Measurements from ENCODE around the gene PELO.

PELO gene

GRCh38 chr5:52789851-52790250 lies 2.1 kb downstream of the PELO start:
- Histone ChIP-seq H3K4me3 (ENCODE audit: insufficient read depth, low read length, poor library complexity, severe bottlenecking) (no peak overlapping the region), H3K4me2 (ENCODE audit: low read depth, low read length, poor library complexity, severe bottlenecking) (no peak overlapping the region), H3K9ac (ENCODE audit: low read length) (no peak overlapping the region), H3K79me2 (ENCODE audit: insufficient read depth, low read length) (no peaks in the 10 kb centered on the region), H4K20me1 (ENCODE audit: low read depth, low read length) (no peaks in the 10 kb centered on the region), H3K9me2 (replicated peaks; ENCODE audit: insufficient read depth, low read length) (no peaks in the 10 kb centered on the region), H3K9me3 (ENCODE audit: insufficient read depth, low read length) (no peaks in the 10 kb centered on the region), H3K36me3 (ENCODE audit: low read length) (no peaks in the 10 kb centered on the region), H3K27ac (ENCODE audit: low read depth, low read length) (no peak overlapping the region), H3F3A (ENCODE audit: insufficient read depth) (no peaks in the 10 kb centered on the region), H2AFZ (ENCODE audit: low read depth, low read length, severe bottlenecking) (no peak overlapping the region), H3K27me3 (ENCODE audit: low read length) (no peaks in the 10 kb centered on the region)
- TF ChIP-seq, protein P1, sequence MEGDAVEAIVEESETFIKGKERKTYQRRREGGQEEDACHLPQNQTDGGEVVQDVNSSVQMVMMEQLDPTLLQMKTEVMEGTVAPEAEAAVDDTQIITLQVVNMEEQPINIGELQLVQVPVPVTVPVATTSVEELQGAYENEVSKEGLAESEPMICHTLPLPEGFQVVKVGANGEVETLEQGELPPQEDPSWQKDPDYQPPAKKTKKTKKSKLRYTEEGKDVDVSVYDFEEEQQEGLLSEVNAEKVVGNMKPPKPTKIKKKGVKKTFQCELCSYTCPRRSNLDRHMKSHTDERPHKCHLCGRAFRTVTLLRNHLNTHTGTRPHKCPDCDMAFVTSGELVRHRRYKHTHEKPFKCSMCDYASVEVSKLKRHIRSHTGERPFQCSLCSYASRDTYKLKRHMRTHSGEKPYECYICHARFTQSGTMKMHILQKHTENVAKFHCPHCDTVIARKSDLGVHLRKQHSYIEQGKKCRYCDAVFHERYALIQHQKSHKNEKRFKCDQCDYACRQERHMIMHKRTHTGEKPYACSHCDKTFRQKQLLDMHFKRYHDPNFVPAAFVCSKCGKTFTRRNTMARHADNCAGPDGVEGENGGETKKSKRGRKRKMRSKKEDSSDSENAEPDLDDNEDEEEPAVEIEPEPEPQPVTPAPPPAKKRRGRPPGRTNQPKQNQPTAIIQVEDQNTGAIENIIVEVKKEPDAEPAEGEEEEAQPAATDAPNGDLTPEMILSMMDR (IDR thresholded peaks at IDR 0.05; ENCODE audit: insufficient read depth, low read length, poor library complexity, severe bottlenecking) = no peak
- TF ChIP-seq EZH2phosphoT487 (conservative IDR thresholded peaks at IDR 0.05; ENCODE audit: low read length) = no peak

DNA sequence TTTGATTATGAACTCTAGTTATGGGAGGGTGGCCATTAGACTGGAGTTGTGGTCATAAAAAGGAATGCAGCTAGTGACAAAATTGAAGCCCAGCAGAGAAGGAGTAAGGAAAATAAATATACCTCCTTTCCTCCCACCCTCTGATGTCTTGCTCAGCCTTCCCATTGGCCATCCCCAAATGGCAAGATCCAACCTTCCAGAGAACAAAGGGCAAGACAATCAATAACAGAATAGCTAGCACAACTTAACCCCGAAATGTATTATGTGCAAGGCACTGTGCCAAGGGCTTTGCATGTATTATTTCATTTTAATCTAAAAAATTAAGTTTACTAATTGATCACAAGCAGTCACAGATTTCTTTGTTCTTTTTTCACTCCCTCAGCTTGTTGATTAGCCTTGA lies 3.6 kb downstream of the PELO start:
- no peak for TF ChIP-seq EZH2phosphoT487 (conservative IDR thresholded peaks at IDR 0.05; ENCODE audit: low read length)
- TF ChIP-seq, protein P1 (IDR thresholded peaks at IDR 0.05; ENCODE audit: insufficient read depth, low read length, poor library complexity, severe bottlenecking) = no peak
- H3K4me3 ChIP-seq (ENCODE audit: insufficient read depth, low read length, poor library complexity, severe bottlenecking) = no peak overlapping the region
- H3K27ac ChIP-seq (ENCODE audit: low read depth, low read length) = no peak overlapping the region
- H3K9me2 ChIP-seq (replicated peaks; ENCODE audit: insufficient read depth, low read length) = no peaks in the 10 kb centered on the region
- no peak overlapping the region for H3K9ac ChIP-seq (ENCODE audit: low read length)
- H3K79me2 ChIP-seq (ENCODE audit: insufficient read depth, low read length) = no peaks in the 10 kb centered on the region
- H3K27me3 ChIP-seq (ENCODE audit: low read length) = no peaks in the 10 kb centered on the region
- H3K36me3 ChIP-seq (ENCODE audit: low read length) = no peaks in the 10 kb centered on the region
- H3F3A ChIP-seq (ENCODE audit: insufficient read depth) = no peaks in the 10 kb centered on the region
- no peak overlapping the region for H2AFZ ChIP-seq (ENCODE audit: low read depth, low read length, severe bottlenecking)
- no peaks in the 10 kb centered on the region for H4K20me1 ChIP-seq (ENCODE audit: low read depth, low read length)
- H3K9me3 ChIP-seq (ENCODE audit: insufficient read depth, low read length) = no peaks in the 10 kb centered on the region
- no peak overlapping the region for H3K4me2 ChIP-seq (ENCODE audit: low read depth, low read length, poor library complexity, severe bottlenecking)

- Histone ChIP-seq H3K9me3 (ENCODE audit: insufficient read depth, low read length) (no peaks in the 10 kb centered on the region), H3K79me2 (ENCODE audit: insufficient read depth, low read length) (0 out of 2 replicates have a peak, but pooled peaks cover 4% of the 10 kb centered on the region)
- no peak for TF ChIP-seq EZH2phosphoT487 (conservative IDR thresholded peaks at IDR 0.05; ENCODE audit: low read length)
- TF ChIP-seq, protein P1 (IDR thresholded peaks at IDR 0.05; ENCODE audit: insufficient read depth, low read length, poor library complexity, severe bottlenecking) = no peak
Measured at GRCh38 chr5:52794519-52794918, 6.8 kb downstream of the PELO start.

More at GRCh38 chr5:52794519-52794918, 6.8 kb downstream of the PELO start:
- no peaks in the 10 kb centered on the region for H3K36me3 ChIP-seq (ENCODE audit: low read length)
- H3F3A ChIP-seq (ENCODE audit: insufficient read depth) = no peaks in the 10 kb centered on the region
- H2AFZ ChIP-seq (ENCODE audit: low read depth, low read length, severe bottlenecking) = no peak overlapping the region
- H3K27ac ChIP-seq (ENCODE audit: low read depth, low read length) = no peak overlapping the region
- no peak overlapping the region for H3K4me2 ChIP-seq (ENCODE audit: low read depth, low read length, poor library complexity, severe bottlenecking)
- no peaks in the 10 kb centered on the region for H3K9me2 ChIP-seq (replicated peaks; ENCODE audit: insufficient read depth, low read length)
- no peak overlapping the region for H3K4me3 ChIP-seq (ENCODE audit: insufficient read depth, low read length, poor library complexity, severe bottlenecking)
- no peaks in the 10 kb centered on the region for H3K27me3 ChIP-seq (ENCODE audit: low read length)
- no peaks in the 10 kb centered on the region for H4K20me1 ChIP-seq (ENCODE audit: low read depth, low read length)
- H3K9ac ChIP-seq (ENCODE audit: low read length) = no peak overlapping the region
